Embryonic facial prominence (tissue), 1 donor: ENCODE measurements around the gene SCUBE3.
A peak's percentile ranks its signal among the peaks of the same experiment; 100 is the strongest.

Source experiments
- DNase-seq: peaks from one replicate; pipeline ENCODE4 v3.0.0-alpha.2; 2016; ENCODE audit errors: extremely low spot score

SCUBE3 gene

GRCh38 chr6:35239581-35239980 is 25.8 kb downstream of the SCUBE3 start:
- DNase-seq: no peak

- DNase-seq: peak; percentile 32
Observed at GRCh38 chr6:35240838-35241801, 27.4 kb downstream of the SCUBE3 start.

GRCh38 chr6:35242486-35242885 is 28.7 kb downstream of the SCUBE3 start:
- no peak for DNase-seq

- no peak for DNase-seq
Observed at GRCh38 chr6:35242906-35243305, 29.1 kb downstream of the SCUBE3 start.

- no peak for DNase-seq
Observed at GRCh38 chr6:35243386-35243958, 29.7 kb downstream of the SCUBE3 start.

- DNase-seq: no peak
Observed at GRCh38 chr6:35244551-35244950, 30.8 kb downstream of the SCUBE3 start.

- no peak for DNase-seq
Observed at GRCh38 chr6:35247642-35248231, 34.0 kb downstream of the SCUBE3 start.

- no peak for DNase-seq
Observed at GRCh38 chr6:35248300-35248699, 34.5 kb downstream of the SCUBE3 start.

GRCh38 chr6:35248965-35249364 is 35.2 kb downstream of the SCUBE3 start:
- no peak for DNase-seq

GRCh38 chr6:35251949-35252348 is 38.2 kb downstream of the SCUBE3 start:
- DNase-seq: no peak

GRCh38 chr6:35253249-35253648 is 39.5 kb downstream of the SCUBE3 start:
- no peak for DNase-seq

- no peak for DNase-seq
Observed at GRCh38 chr6:35258336-35258735, 44.6 kb downstream of the SCUBE3 start.

GRCh38 chr6:35258858-35259193 is 45.1 kb downstream of the SCUBE3 start:
- peak; percentile 40 for DNase-seq

- DNase-seq: peak; percentile 91
Observed at GRCh38 chr6:35259194-35259947, 45.6 kb downstream of the SCUBE3 start, which contains the start of gene ZNF76. TSS of gene ZNF76 (plus strand) at chr6:35259735. CDS start at chr6:35281152, 21,417 bp downstream.

- DNase-seq: no peak
Observed at GRCh38 chr6:35259948-35260590, 46.3 kb downstream of the SCUBE3 start.

- DNase-seq: no peak
Observed at GRCh38 chr6:35260591-35261570, 47.1 kb downstream of the SCUBE3 start.

- no peak for DNase-seq
Observed at GRCh38 chr6:35262596-35262995, 48.8 kb downstream of the SCUBE3 start.

GRCh38 chr6:35264550-35265274 is 51.0 kb downstream of the SCUBE3 start:
- DNase-seq: no peak

GRCh38 chr6:35265523-35265922 is 51.8 kb downstream of the SCUBE3 start:
- DNase-seq: no peak

- no peak for DNase-seq
Observed at GRCh38 chr6:35267446-35267845, 53.7 kb downstream of the SCUBE3 start.
